G401 (cell line): ENCODE results near the gene CCDC70. TPM values are rescaled to one million over a fixed set of nuclear protein-coding genes. Genes with fewer than 3 reads are reported as not detected.
A peak's percentile ranks its signal among the peaks of the same experiment; 100 is the strongest.
"Not testable (repeated sequence)": the region's sequence is repeated elsewhere in the genome, so short reads cannot be mapped to it uniquely, and the experiment has no call there.

Source experiments
- DNase-seq: peaks from one replicate; pipeline ENCODE4 v3.0.0-alpha.2; 2015; ENCODE audit warnings: low spot score
- in situ Hi-C: cut with HindIII; loops from 2 replicates; pipeline ENCODE4 v1.10.0; 2016; ENCODE audit warnings: low sequenced_read_pairs, mixed read lengths
- total RNA-seq: library from RNA; depleted of rRNA; stranded (reverse); fragments of >200 nt; shearing (Covaris generic); gene quantifications from 2 replicates; pipeline ENCODE4 v1.2.3, GENCODE V29; 2014; rRNA removed

CCDC70 gene
- total RNA-seq, 1 experiment from 2014 or later: not detected

GRCh38 chr13:51892657-51893056 lies 30.9 kb downstream of the CCDC70 start:
- no peak for DNase-seq
- in situ Hi-C loops: no loop called here

GRCh38 chr13:51894239-51894638 lies 32.5 kb downstream of the CCDC70 start:
- in situ Hi-C loops: no loop called here
- DNase-seq: no peak

- in situ Hi-C loops: no loop called here
- DNase-seq: peak; percentile 49
These were observed 34.4 kb downstream of the CCDC70 start for GRCh38 chr13:51895906-51896888.

GRCh38 chr13:51900471-51900870 lies 38.7 kb downstream of the CCDC70 start:
- in situ Hi-C loops: no loop called here
- no peak for DNase-seq

GRCh38 chr13:51902776-51903175 lies 41.0 kb downstream of the CCDC70 start:
- in situ Hi-C loops: no loop called here
- DNase-seq: no peak

GRCh38 chr13:51905787-51906186 lies 44.0 kb downstream of the CCDC70 start:
- DNase-seq: no peak
- in situ Hi-C loops: no loop called here

- peak; percentile 7 for DNase-seq
- in situ Hi-C loops: no loop called here
These were observed 44.8 kb downstream of the CCDC70 start for GRCh38 chr13:51906581-51906980.

GRCh38 chr13:51907040-51907732 lies 45.4 kb downstream of the CCDC70 start:
- in situ Hi-C loops: no loop called here
- DNase-seq: no peak

- in situ Hi-C loops, DNase-seq: not testable (repeated sequence)
These were observed 47.5 kb downstream of the CCDC70 start for GRCh38 chr13:51909265-51909664.

GRCh38 chr13:51910508-51910907 lies 48.7 kb downstream of the CCDC70 start:
- DNase-seq: no peak
- in situ Hi-C loops: no loop called here

- in situ Hi-C loops: no loop called here
- DNase-seq: peak; percentile 90
These were observed 50.3 kb downstream of the CCDC70 start for GRCh38 chr13:51912091-51912490.

- in situ Hi-C loops: no loop called here
These were observed 50.9 kb downstream of the CCDC70 start for GRCh38 chr13:51912511-51913225.

GRCh38 chr13:51913421-51914136 lies 51.8 kb downstream of the CCDC70 start:
- peak; percentile 9 for DNase-seq
- in situ Hi-C loops: no loop called here

More at GRCh38 chr13:51912511-51913225, 50.9 kb downstream of the CCDC70 start:
- DNase-seq: peak; percentile 15

GRCh38 chr13:51914137-51914493 lies 52.3 kb downstream of the CCDC70 start:
- no peak for DNase-seq
- in situ Hi-C loops: no loop called here

Other genes starting within 250 kb of the CCDC70 start
- gene DHRS12, start 57.8 kb upstream of the CCDC70 start, total RNA-seq: 11.3 and 12.1 TPM in 2 replicates
- gene TMEM272, start 16.8 kb upstream of the CCDC70 start, total RNA-seq: 0.10 TPM in 1 of 2 replicates, not detected in the other
- 2.9 and 5.8 TPM in 2 replicates for gene ATP7B, start 149.5 kb downstream of the CCDC70 start, total RNA-seq
- gene ALG11, start 150.4 kb downstream of the CCDC70 start, total RNA-seq: 14.8 and 25.1 TPM in 2 replicates
- 13.8 and 16.7 TPM in 2 replicates for gene UTP14C, start 162.7 kb downstream of the CCDC70 start, total RNA-seq